Measurements from ENCODE around the gene DRGX.

Gene DRGX

DNA sequence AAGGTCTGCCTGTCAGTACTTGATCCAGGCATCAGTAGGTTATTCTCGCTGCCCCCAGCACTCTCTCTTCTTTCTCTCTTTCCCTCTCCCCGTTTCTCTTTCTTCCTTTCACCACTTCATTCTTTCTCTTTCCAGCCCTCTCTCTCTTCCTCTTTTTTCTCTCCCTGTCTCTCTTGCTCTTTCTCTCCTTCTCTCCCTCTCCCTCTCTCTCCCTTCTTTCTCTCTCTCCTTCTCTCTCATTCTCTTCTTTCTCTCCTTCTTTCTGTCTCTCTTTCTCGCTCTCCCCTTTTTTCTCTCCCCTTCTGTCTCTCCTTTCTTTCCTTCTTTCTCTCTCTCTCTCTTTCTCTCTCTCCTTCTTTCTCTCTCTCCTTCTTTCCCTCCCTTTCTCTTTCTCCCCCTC lies 7.5 kb upstream of the DRGX start:
- H3K27me3 ChIP-seq (ENCODE audit: insufficient read depth, poor library complexity, severe bottlenecking) = peaks cover 19% of the 10 kb centered on the region
- no peak for TF ChIP-seq SPI1 (IDR thresholded peaks at IDR 0.05; ENCODE audit: borderline replicate concordance, low read depth)
- no peak for TF ChIP-seq POLR2AphosphoS5 (IDR thresholded peaks at IDR 0.05; ENCODE audit: low read depth)
- TF ChIP-seq, protein P1, sequence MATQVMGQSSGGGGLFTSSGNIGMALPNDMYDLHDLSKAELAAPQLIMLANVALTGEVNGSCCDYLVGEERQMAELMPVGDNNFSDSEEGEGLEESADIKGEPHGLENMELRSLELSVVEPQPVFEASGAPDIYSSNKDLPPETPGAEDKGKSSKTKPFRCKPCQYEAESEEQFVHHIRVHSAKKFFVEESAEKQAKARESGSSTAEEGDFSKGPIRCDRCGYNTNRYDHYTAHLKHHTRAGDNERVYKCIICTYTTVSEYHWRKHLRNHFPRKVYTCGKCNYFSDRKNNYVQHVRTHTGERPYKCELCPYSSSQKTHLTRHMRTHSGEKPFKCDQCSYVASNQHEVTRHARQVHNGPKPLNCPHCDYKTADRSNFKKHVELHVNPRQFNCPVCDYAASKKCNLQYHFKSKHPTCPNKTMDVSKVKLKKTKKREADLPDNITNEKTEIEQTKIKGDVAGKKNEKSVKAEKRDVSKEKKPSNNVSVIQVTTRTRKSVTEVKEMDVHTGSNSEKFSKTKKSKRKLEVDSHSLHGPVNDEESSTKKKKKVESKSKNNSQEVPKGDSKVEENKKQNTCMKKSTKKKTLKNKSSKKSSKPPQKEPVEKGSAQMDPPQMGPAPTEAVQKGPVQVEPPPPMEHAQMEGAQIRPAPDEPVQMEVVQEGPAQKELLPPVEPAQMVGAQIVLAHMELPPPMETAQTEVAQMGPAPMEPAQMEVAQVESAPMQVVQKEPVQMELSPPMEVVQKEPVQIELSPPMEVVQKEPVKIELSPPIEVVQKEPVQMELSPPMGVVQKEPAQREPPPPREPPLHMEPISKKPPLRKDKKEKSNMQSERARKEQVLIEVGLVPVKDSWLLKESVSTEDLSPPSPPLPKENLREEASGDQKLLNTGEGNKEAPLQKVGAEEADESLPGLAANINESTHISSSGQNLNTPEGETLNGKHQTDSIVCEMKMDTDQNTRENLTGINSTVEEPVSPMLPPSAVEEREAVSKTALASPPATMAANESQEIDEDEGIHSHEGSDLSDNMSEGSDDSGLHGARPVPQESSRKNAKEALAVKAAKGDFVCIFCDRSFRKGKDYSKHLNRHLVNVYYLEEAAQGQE (IDR thresholded peaks at IDR 0.05; ENCODE audit: insufficient replicate concordance, low read depth) = no peak
- TF ChIP-seq, protein P2, sequence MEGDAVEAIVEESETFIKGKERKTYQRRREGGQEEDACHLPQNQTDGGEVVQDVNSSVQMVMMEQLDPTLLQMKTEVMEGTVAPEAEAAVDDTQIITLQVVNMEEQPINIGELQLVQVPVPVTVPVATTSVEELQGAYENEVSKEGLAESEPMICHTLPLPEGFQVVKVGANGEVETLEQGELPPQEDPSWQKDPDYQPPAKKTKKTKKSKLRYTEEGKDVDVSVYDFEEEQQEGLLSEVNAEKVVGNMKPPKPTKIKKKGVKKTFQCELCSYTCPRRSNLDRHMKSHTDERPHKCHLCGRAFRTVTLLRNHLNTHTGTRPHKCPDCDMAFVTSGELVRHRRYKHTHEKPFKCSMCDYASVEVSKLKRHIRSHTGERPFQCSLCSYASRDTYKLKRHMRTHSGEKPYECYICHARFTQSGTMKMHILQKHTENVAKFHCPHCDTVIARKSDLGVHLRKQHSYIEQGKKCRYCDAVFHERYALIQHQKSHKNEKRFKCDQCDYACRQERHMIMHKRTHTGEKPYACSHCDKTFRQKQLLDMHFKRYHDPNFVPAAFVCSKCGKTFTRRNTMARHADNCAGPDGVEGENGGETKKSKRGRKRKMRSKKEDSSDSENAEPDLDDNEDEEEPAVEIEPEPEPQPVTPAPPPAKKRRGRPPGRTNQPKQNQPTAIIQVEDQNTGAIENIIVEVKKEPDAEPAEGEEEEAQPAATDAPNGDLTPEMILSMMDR (IDR thresholded peaks at IDR 0.05; ENCODE audit: insufficient read depth, low read length) = no peak
- TF ChIP-seq GABPA (IDR thresholded peaks at IDR 0.05; ENCODE audit: low read depth) = no peak
- DNase-seq (ENCODE audit: low read depth in 1 of 2, low spot score in 1 of 2) = no peak

DNA sequence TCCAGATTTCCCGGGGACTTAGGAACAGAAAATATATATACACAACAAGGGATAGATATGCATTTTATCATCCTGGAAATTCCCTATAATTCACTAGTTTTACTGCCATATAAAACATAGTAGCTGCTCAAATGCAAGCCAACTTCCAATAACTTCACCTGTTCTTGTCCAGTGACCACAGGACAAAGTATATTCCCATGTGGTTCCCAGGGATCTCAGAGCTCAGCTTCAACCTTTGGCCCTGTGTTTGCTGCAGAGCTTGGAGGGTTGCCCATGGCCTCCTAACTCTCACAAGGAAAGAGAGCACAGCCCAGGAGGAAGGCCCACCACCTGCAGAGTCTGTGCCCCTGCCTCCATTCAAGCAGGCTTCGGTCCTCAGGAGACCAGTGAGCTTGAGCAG lies 4.5 kb upstream of the DRGX start:
- Histone ChIP-seq H3K4me3 (replicated peaks; ENCODE audit: insufficient read depth, low read length) (no peak overlapping the region), H3K27ac (replicated peaks) (no peak overlapping the region), H3K27me3 (ENCODE audit: insufficient read depth, poor library complexity, severe bottlenecking) (peaks cover 48% of the 10 kb centered on the region)
- DNase-seq (ENCODE audit: low read depth in 1 of 2, low spot score in 1 of 2) = no peak
- TF ChIP-seq, protein P2 (IDR thresholded peaks at IDR 0.05; ENCODE audit: insufficient read depth, low read length) = no peak
- TF ChIP-seq SPI1 (IDR thresholded peaks at IDR 0.05; ENCODE audit: borderline replicate concordance, low read depth) (no peak), POLR2AphosphoS5 (IDR thresholded peaks at IDR 0.05; ENCODE audit: low read depth) (no peak), GABPA (IDR thresholded peaks at IDR 0.05; ENCODE audit: low read depth) (no peak)
- TF ChIP-seq, protein P1 (IDR thresholded peaks at IDR 0.05; ENCODE audit: insufficient replicate concordance, low read depth) = no peak

More for the DNA sequence above, 7.5 kb upstream of the DRGX start:
- H3K27ac ChIP-seq (replicated peaks) = no peak overlapping the region
- no peak overlapping the region for H3K4me3 ChIP-seq (replicated peaks; ENCODE audit: insufficient read depth, low read length)

DNA sequence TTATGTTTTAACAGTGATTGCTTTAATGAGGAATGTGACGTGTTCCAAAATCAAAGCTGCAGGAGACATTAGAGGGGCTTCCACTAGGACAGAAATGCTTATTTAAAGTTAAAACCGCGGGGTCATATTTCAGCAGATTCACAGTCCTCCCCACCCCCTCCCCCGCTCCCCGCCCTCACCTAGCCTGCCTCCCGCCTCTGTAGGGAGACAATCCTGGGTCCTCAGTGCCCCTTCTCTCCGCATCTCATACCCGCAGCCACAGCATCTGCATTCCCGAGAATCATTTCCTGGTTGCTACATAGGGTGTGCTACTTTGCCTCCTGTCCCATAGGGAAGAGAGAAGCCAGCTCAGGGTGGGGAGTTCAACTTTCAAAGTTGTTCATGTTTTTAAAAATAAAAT lies 3.1 kb upstream of the DRGX start:
- DNase-seq (ENCODE audit: low read depth in 1 of 2, low spot score in 1 of 2) = no peak
- TF ChIP-seq, protein P2 (IDR thresholded peaks at IDR 0.05; ENCODE audit: insufficient read depth, low read length) = no peak
- Histone ChIP-seq H3K27me3 (ENCODE audit: insufficient read depth, poor library complexity, severe bottlenecking) (peaks cover 58% of the 10 kb centered on the region), H3K4me3 (replicated peaks; ENCODE audit: insufficient read depth, low read length) (no peak overlapping the region), H3K27ac (replicated peaks) (no peak overlapping the region)
